Ishikawa (cell line): ENCODE data around the gene TBC1D21.

Experiments
- CEBPB ChIP-seq: IDR thresholded peaks from 2 replicates; pipeline ENCODE4 v1.6.1; 2012
- CREB1 ChIP-seq: IDR thresholded peaks from 2 replicates; pipeline ENCODE4 v1.6.1; 2012; ENCODE audit warnings: low read depth
- EGR1 ChIP-seq: IDR thresholded peaks from 2 replicates; pipeline ENCODE4 v1.6.1; 2012
- EP300 ChIP-seq: IDR thresholded peaks from 2 replicates; pipeline ENCODE4 v1.6.1; 2012; ENCODE audit warnings: borderline replicate concordance
- FOXM1 ChIP-seq: IDR thresholded peaks from 2 replicates; pipeline ENCODE4 v1.6.1; 2012; ENCODE audit warnings: low read depth, borderline replicate concordance
- NFIC ChIP-seq: IDR thresholded peaks from 2 replicates; pipeline ENCODE4 v1.6.1; 2012
- RAD21 ChIP-seq: IDR thresholded peaks from 2 replicates; pipeline ENCODE4 v1.6.1; 2012; ENCODE audit warnings: low read depth
- TAF1 ChIP-seq: IDR thresholded peaks from 2 replicates; pipeline ENCODE4 v1.6.1; 2012; ENCODE audit warnings: low read depth, mild to moderate bottlenecking
- TCF12 ChIP-seq: IDR thresholded peaks from 2 replicates; pipeline ENCODE4 v1.6.1; 2012; ENCODE audit warnings: low read depth
- TEAD4 ChIP-seq: IDR thresholded peaks from 2 replicates; pipeline ENCODE4 v1.6.1; 2012
- YY1 ChIP-seq: IDR thresholded peaks from 2 replicates; pipeline ENCODE4 v1.6.1; 2012; ENCODE audit warnings: low read depth
- ZBTB7A ChIP-seq: IDR thresholded peaks from 2 replicates; pipeline ENCODE4 v1.6.1; 2012; ENCODE audit warnings: low read depth
- TF ChIP-seq, protein P1 (sequence below): IDR thresholded peaks from 2 replicates; pipeline ENCODE4 v1.6.1; 2012; ENCODE audit warnings: low read depth, mild to moderate bottlenecking
- TF ChIP-seq, protein P2 (sequence below): IDR thresholded peaks from 2 replicates; pipeline ENCODE4 v1.6.1; 2012
- TF ChIP-seq, protein P3 (sequence below): IDR thresholded peaks from 2 replicates; pipeline ENCODE4 v1.6.1; 2012

TBC1D21 gene

DNA sequence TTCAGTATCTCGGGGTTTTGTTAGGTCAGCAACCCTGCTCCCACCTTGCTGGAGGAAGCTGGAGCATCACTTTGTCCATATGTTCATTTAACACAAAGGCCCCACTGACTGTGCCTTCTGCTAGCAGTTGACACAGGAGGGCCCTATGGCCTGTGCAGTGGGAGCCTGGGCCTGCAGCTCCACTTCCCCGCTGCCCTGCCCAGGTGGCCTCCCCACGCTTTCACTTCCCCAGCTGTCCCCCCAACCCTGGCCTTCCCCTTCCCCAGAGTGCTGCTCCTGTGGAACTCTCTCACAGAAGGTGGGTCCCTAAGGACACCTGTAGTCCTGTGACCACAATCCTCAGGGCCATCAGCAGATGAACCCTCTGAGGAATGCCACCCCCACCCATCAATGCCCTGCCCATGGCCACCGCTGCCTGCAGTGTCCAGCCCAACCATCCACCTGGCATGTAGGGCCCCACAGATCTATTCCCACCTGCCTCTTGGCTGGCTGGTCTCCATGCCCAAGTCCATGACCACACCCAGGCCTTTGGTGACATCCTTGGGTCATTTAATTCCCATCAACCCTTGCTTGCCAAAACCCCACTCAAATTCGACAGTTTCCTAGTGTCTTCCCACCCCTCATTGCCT is 13.5 kb downstream of the TBC1D21 start:
- TF ChIP-seq TCF12 = no peak
- TF ChIP-seq TAF1 = no peak
- no peak for TF ChIP-seq ZBTB7A
- no peak for TF ChIP-seq TEAD4

DNA sequence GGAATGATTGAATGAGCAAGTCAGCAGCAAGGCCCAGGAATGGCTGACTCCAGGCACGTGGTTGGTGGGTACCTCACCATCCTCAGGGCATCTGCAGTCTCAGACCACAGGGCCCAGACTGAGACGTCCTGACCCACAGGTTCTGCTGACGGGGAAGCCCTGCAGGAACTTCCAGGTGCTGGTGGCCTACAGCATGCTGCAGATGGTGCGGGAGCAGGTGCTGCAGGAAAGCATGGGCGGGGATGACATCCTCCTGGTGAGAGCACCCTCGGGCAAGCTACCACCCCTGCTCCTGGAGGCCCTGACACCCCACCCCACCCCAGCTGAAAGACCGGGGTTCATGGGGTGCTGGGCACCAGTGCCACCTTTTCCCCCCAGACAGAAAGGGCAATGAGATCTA is 14.1 kb downstream of the TBC1D21 start:
- no peak for TF ChIP-seq YY1
- no peak for TF ChIP-seq TCF12
- TF ChIP-seq, protein P1, sequence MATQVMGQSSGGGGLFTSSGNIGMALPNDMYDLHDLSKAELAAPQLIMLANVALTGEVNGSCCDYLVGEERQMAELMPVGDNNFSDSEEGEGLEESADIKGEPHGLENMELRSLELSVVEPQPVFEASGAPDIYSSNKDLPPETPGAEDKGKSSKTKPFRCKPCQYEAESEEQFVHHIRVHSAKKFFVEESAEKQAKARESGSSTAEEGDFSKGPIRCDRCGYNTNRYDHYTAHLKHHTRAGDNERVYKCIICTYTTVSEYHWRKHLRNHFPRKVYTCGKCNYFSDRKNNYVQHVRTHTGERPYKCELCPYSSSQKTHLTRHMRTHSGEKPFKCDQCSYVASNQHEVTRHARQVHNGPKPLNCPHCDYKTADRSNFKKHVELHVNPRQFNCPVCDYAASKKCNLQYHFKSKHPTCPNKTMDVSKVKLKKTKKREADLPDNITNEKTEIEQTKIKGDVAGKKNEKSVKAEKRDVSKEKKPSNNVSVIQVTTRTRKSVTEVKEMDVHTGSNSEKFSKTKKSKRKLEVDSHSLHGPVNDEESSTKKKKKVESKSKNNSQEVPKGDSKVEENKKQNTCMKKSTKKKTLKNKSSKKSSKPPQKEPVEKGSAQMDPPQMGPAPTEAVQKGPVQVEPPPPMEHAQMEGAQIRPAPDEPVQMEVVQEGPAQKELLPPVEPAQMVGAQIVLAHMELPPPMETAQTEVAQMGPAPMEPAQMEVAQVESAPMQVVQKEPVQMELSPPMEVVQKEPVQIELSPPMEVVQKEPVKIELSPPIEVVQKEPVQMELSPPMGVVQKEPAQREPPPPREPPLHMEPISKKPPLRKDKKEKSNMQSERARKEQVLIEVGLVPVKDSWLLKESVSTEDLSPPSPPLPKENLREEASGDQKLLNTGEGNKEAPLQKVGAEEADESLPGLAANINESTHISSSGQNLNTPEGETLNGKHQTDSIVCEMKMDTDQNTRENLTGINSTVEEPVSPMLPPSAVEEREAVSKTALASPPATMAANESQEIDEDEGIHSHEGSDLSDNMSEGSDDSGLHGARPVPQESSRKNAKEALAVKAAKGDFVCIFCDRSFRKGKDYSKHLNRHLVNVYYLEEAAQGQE = no peak
- TF ChIP-seq CEBPB = no peak
- no peak for TF ChIP-seq TAF1
- TF ChIP-seq, protein P2, sequence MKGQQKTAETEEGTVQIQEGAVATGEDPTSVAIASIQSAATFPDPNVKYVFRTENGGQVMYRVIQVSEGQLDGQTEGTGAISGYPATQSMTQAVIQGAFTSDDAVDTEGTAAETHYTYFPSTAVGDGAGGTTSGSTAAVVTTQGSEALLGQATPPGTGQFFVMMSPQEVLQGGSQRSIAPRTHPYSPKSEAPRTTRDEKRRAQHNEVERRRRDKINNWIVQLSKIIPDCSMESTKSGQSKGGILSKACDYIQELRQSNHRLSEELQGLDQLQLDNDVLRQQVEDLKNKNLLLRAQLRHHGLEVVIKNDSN = no peak
- no peak for TF ChIP-seq TEAD4
- TF ChIP-seq, protein P3, sequence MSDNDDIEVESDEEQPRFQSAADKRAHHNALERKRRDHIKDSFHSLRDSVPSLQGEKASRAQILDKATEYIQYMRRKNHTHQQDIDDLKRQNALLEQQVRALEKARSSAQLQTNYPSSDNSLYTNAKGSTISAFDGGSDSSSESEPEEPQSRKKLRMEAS = no peak
- TF ChIP-seq CREB1 = no peak
- no peak for TF ChIP-seq FOXM1
- no peak for TF ChIP-seq ZBTB7A
- no peak for TF ChIP-seq EP300
- no peak for TF ChIP-seq EGR1
- no peak for TF ChIP-seq RAD21
- TF ChIP-seq NFIC = no peak

DNA sequence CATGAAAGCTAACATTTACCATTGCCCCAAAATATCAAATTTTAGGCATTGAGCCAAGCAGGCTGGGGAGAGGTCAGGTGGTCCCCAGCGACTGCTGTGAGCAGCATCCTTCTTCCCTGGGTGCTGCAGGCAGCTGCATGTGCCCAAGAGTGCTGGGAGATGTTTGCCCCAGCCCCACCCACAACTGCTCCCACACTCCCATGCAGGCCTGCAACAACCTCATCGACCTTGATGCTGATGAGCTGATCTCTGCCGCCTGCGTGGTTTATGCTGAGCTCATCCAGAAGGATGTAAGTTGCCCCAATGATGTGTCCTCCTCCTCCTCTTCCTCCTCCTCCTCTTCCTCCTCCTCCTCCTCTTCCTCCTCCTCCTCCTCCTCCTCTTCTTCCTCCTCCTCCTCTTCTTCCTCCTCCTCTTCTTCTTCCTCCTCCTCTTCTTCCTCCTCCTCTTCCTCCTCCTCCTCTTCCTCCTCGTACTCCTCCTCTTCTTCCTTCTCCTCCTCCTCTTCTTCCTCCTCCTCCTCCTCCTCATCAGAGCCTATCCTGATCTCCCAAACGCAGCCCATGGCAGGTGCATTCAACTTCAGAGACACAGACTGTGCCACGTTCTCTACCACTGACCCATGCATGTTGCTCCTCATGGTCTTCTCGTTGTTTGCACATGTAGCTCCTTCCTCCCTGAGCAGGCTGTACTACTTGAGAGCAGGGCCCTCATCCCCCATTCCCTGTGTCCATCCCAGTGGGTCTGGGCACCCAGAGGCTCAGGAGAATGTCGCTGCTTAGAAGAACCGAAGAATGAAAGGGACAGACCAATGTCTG is 15.1 kb downstream of the TBC1D21 start:
- TF ChIP-seq EGR1 (no peak), EP300 (no peak), CEBPB (no peak), ZBTB7A (no peak), YY1 (no peak), TCF12 (no peak), NFIC (no peak), RAD21 (no peak), FOXM1 (no peak), TAF1 (no peak)
- TF ChIP-seq, protein P2 = no peak
- TF ChIP-seq, protein P1 = no peak
- TF ChIP-seq, protein P3 = no peak

DNA sequence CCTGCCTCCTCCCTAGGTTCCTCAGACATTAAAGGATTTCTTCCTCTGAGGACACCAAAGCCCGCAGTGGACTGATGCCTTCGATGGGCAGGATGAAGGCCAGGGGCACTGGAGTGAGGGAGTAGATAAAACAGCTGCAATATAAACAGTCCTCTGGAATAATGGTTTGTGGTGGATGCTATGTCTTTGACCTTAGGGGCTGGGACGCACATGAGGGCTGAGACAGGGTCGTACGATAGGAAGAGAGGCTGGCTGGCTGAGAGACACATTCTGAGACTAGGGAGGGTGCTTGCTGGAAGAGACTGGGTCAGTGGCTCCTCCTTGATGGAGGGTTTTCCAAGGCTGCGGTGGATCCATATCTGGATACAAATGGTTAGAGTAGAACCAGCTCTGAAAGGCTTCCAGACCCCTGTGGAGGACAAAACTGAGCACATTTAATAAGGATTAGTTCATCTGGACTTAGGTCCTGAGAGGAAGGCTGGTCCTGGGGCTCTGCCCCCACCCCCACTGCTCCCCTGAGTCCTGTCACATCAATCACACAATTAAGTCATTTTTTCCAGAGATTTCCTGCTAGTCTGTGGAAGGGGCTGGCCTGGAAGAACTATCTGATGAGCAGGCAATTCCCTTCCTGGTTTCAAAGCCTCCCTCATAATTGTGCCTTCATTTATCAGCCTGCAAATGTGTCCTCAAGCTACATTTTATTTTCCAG is 15.8 kb downstream of the TBC1D21 start:
- TF ChIP-seq ZBTB7A = no peak
- no peak for TF ChIP-seq TAF1

DNA sequence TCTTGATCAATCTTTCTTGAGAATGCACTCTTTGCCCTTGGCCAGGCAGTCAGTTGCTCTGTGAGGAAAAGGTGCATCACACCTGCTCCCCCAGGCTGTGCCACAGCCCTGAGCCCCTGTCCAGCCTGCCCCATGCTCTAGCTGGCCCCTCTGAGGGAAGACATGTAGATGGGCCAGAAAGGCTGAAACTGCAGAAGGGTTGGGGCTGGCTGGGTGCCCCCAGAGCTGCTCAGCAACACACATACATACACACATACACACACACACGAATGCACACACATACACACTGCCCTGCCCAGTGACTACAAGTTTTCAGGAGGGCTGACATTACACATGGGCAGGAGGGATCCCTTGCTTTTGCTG is 16.4 kb downstream of the TBC1D21 start:
- TF ChIP-seq, protein P3 = no peak
- TF ChIP-seq EP300 (no peak), RAD21 (no peak), YY1 (no peak), CREB1 (no peak), ZBTB7A (no peak), NFIC (no peak), TEAD4 (no peak), FOXM1 (no peak), TCF12 (no peak), CEBPB (no peak), TAF1 (no peak), EGR1 (no peak)
- TF ChIP-seq, protein P1 = no peak
- TF ChIP-seq, protein P2 = no peak
